Spleen (tissue), 11 donors: ENCODE measurements around the gene CASS4. TPM values are rescaled to one million over a fixed set of nuclear protein-coding genes. Genes with fewer than 3 reads are reported as not detected.

ENCODE experiments used
- DNase-seq: peaks from one replicate; pipeline ENCODE4 v3.0.0-alpha.2; 2020
- H3K27ac ChIP-seq, 8 donors: fragments of 200-600 bp; sonication (generic) in 7 of 8; 1 replicate in 4 of 8; 2 replicates in 4 of 8; pipeline versions ENCODE4 v1.5.0 to v1.8.0; 2016 to 2021; ENCODE audit warnings: inconsistent platforms in 4 of 8, mild to moderate bottlenecking in 4 of 8, moderate library complexity in 1 of 8
- H3K27me3 ChIP-seq, 7 donors: fragments of 200-600 bp; sonication (generic) in 6 of 7; replicated peaks in 1 of 7; 1 replicate in 4 of 7; 2 replicates in 3 of 7; pipeline versions ENCODE4 v1.5.0 to v1.8.0; 2016 to 2021; ENCODE audit warnings: inconsistent platforms in 3 of 7, mild to moderate bottlenecking in 1 of 7
- H3K36me3 ChIP-seq, 6 donors: fragments of 200-600 bp; sonication (generic) in 5 of 6; 1 replicate in 4 of 6; 2 replicates in 2 of 6; pipeline versions ENCODE4 v1.5.0 to v1.8.0; 2016 to 2021; ENCODE audit warnings: inconsistent platforms in 2 of 6
- H3K4me1 ChIP-seq, 6 donors: fragments of 200-600 bp; sonication (generic) in 5 of 6; 1 replicate in 3 of 6; 2 replicates in 3 of 6; pipeline versions ENCODE4 v1.5.0 to v1.8.0; 2016 to 2021; ENCODE audit warnings: inconsistent platforms in 3 of 6
- H3K4me3 ChIP-seq, 8 donors: fragments of 200-600 bp; sonication (generic) in 7 of 8; 1 replicate in 4 of 8; 2 replicates in 4 of 8; pipeline versions ENCODE4 v1.5.0 to v1.8.0; 2016 to 2021; ENCODE audit warnings: inconsistent platforms in 4 of 8, mild to moderate bottlenecking in 4 of 8, moderate library complexity in 2 of 8
- H3K9me3 ChIP-seq, 8 donors: fragments of 200-600 bp; sonication (generic) in 7 of 8; 1 replicate in 4 of 8; 2 replicates in 4 of 8; pipeline versions ENCODE4 v1.5.0 to v1.8.0; 2016 to 2021; ENCODE audit warnings: inconsistent platforms in 4 of 8
- POLR2A ChIP-seq, 3 donors: fragments of 450-650 bp; IDR thresholded peaks; one replicate each; pipeline ENCODE4 v1.5.1; 2017; ENCODE audit warnings: antibody characterized with exemption in 3 of 3, mild to moderate bottlenecking in 1 of 3
- POLR2AphosphoS5 ChIP-seq, 3 donors: sonication (generic); formaldehyde crosslinking; IDR thresholded peaks; one replicate each; pipeline ENCODE4 v1.5.1; 2017; ENCODE audit warnings: antibody characterized with exemption in 3 of 3
- WGBS, 5 donors: extraction: QIAGEN DNeasy Blood & Tissue Kit in 3 of 5; methylation state at CpG; one replicate each; pipeline versions ENCODE4 v1.1.5 to v1.1.7; 2013 to 2018; 5-methylcytosine and 5-hydroxymethylcytosine counted together
- intact Hi-C: fragments of 100-400 bp; cut with DNase I; formaldehyde crosslinking; loops from one replicate; pipeline ENCODE4 v1.15.0; 2023; ENCODE audit warnings: low total_unique reads
- polyA plus RNA-seq, 3 donors: library from polyadenylated mRNA; stranded (reverse); fragments of 200-250 nt; gene quantifications; one replicate each; pipeline ENCODE4 v1.2.1, GENCODE V29; 2013
- total RNA-seq, 7 donors: library from RNA; depleted of rRNA in 3 of 7; stranded (reverse); fragments of >200 nt in 3 of 7; fragmentation: NEBNext Ultra II Directional in 4 of 7; extraction: Animal tissue kit (Norgen Biotek cat#: 25700) in 4 of 7; gene quantifications; one replicate each; pipeline versions ENCODE4 v1.1.0 to v1.2.1, GENCODE V29; 2016 to 2021
- TF ChIP-seq, protein P1 (sequence below), 11 experiments: fragments of 200-600 bp in 7 of 11; fragments of 450-650 bp in 4 of 11; sonication (generic) in 4 of 11; IDR thresholded peaks in 8 of 11; conservative IDR thresholded peaks in 3 of 11; 1 replicate in 7 of 11; 2 replicates in 4 of 11; pipeline versions ENCODE4 v1.4.0 to v1.8.0; 2016 to 2021; ENCODE audit warnings: antibody characterized with exemption in 11 of 11, inconsistent platforms in 4 of 11, mild to moderate bottlenecking in 1 of 11
- donor health status: healthy with polysubstance abuse.
- donor health status: DM: no; HTN: no; CAD: no; lungs with moderate emphysema.
- donor health status: DM: no; HTN: no; CAD: no.
- donor health status: Bipolar disorder and iron deficiency.
- donor health status: healthy.
- donor health status: DM: no; HTN: no; CAD: no.
- donor health status: DM: yes; HTN: yes; CAD: no.

CASS4 gene
- total and polyA plus RNA-seq, 10 donors = 1.2 to 15.5 (median 11.1) TPM

DNA sequence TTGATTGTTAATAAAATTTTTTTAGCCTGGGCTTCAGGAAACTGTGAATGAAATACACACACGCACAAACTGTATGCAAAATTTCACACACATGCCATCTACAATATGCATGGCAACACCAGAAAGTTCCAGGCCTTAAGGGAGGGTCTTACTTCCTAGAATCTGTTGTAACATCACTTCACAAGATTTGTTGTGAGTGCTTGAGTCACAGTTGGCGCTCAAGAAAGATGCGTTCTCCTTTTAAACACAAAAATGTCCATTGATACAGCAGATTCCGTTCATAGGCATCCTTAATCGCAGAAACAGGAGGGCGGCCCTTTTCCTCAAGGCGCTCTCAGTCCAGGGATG lies 55.9 kb downstream of the CASS4 start:
- WGBS, 5 donors = 5 to 7% (median 5%) methylated on average over 6 to 7 of the region's 7 CpGs
- DNase-seq = no peak
- no peak for TF ChIP-seq POLR2AphosphoS5 (IDR thresholded peaks at IDR 0.05)
- TF ChIP-seq, protein P1, sequence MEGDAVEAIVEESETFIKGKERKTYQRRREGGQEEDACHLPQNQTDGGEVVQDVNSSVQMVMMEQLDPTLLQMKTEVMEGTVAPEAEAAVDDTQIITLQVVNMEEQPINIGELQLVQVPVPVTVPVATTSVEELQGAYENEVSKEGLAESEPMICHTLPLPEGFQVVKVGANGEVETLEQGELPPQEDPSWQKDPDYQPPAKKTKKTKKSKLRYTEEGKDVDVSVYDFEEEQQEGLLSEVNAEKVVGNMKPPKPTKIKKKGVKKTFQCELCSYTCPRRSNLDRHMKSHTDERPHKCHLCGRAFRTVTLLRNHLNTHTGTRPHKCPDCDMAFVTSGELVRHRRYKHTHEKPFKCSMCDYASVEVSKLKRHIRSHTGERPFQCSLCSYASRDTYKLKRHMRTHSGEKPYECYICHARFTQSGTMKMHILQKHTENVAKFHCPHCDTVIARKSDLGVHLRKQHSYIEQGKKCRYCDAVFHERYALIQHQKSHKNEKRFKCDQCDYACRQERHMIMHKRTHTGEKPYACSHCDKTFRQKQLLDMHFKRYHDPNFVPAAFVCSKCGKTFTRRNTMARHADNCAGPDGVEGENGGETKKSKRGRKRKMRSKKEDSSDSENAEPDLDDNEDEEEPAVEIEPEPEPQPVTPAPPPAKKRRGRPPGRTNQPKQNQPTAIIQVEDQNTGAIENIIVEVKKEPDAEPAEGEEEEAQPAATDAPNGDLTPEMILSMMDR (IDR thresholded peaks at IDR 0.05 in 8 of 11, conservative IDR thresholded peaks at IDR 0.05 in 3 of 11) = no peak
- no peak for TF ChIP-seq POLR2A (IDR thresholded peaks at IDR 0.05)
- no peaks in the 10 kb centered on the region for H3K27me3 ChIP-seq
- peak overlapping the region; percentile 57 to 95 (median 67) for H3K4me3 ChIP-seq
- no peaks in the 10 kb centered on the region for H3K9me3 ChIP-seq
- intact Hi-C loops = loop anchor here (5.0 kb wide), 1 partner anchor 66 kb away; no protein-coding TSS in a partner anchor
- peak overlapping the region in 7 of 8 donors; percentile 83 to 95 (median 91) for H3K27ac ChIP-seq
- H3K4me1 ChIP-seq = peaks cover 12 to 88% (median 58%) of the 10 kb centered on the region in 6 donors
- peaks cover 0 to 28% (median 3%) of the 10 kb centered on the region in 6 donors for H3K36me3 ChIP-seq

DNA sequence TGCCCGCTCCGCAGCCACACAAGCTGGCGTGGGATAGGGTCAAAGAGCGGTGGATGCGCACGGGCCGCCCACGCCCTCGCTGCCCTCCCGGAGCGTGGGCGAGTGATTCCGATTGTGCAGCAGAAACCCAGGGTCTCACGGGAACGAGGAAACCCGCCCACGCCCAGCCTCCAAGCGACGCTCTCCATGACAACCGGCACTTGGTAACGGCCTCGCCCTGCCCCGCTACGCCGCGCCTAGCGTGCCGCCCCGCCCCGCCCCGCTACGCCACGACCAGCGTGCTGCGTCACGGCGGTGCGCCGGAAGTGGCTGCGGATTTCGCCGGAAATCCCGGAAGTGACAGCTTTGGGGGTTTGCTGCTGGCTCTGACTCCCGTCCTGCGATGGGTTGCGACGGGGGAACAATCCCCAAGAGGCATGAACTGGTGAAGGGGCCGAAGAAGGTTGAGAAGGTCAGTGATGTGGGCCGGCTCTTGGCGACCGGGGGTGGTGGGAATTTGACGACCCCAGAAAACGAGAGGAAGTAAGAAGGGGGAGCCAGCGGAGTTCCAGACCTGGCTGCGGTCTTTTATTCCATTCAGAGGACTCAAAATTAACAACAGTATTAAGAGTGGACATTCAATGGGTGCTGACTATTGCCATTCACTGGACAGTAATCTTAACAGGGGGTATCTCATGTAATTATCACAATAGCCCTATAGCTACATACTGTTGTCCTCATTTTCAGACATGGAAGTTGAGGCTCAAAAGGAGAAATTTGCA lies 56.4 kb downstream of the CASS4 start, which contains the start of gene RTF2:
Gene RTF2 (plus strand): TSS at position 312 of the 761 bp plus-strand sequence. CDS start 71 bp downstream, at position 383.
- Histone ChIP-seq H3K4me3 (peak within 1 kb of the TSS; percentile 57 to 95 (median 67)), H3K27me3 (no peaks in the 10 kb centered on the region), H3K4me1 (peaks cover 12 to 82% (median 53%) of the 10 kb centered on the region in 6 donors), H3K36me3 (peaks cover 0 to 33% (median 8%) of the 10 kb centered on the region in 6 donors), H3K9me3 (no peaks in the 10 kb centered on the region), H3K27ac (peak within 1 kb of the TSS; percentile 83 to 95 (median 91))
- peak; percentile 98 for DNase-seq
- intact Hi-C loops = loop anchor here (5.0 kb wide), 1 partner anchor 66 kb away; no protein-coding TSS in a partner anchor
- WGBS, 5 donors = 0 to 1% (median 1%) methylated on average over 18 to 55 of the region's 55 CpGs
- TF ChIP-seq, protein P1 (IDR thresholded peaks at IDR 0.05 in 8 of 11, conservative IDR thresholded peaks at IDR 0.05 in 3 of 11) = peak in 5 of 11 experiments; percentile 7 to 42 (median 26)
- TF ChIP-seq POLR2AphosphoS5 (IDR thresholded peaks at IDR 0.05) = peak; percentile 96 to 99 (median 97)
- TF ChIP-seq POLR2A (IDR thresholded peaks at IDR 0.05) = peak in 1 of 3 donors; percentile 90

DNA sequence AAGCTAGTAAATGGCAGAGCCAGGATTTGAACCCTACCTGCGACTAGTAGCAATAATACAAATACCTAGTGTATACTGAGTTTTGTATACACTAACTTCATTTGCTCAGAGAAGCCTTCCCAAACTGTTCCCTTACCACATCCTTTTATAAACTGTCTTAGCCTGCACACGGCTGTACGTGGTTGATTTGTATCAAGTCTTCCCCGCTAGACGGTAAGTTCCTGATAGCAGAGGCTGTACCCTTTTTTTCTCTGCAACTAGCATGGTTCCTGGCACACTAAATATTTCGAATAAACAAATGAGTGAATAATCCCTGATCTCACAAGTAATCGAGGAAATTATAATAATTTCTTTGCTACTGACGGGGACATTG lies 57.0 kb downstream of the CASS4 start:
- H3K27ac ChIP-seq = peak overlapping the region; percentile 83 to 95 (median 91)
- peak overlapping the region; percentile 57 to 95 (median 67) for H3K4me3 ChIP-seq
- 21 to 28% (median 25%) methylated on average over 8 of the region's 8 CpGs for whole genome bisulfite sequencing, 5 donors
- H3K27me3 ChIP-seq = no peaks in the 10 kb centered on the region
- peaks cover 0 to 39% (median 14%) of the 10 kb centered on the region in 6 donors for H3K36me3 ChIP-seq
- no peak for TF ChIP-seq POLR2A (IDR thresholded peaks at IDR 0.05)
- TF ChIP-seq POLR2AphosphoS5 (IDR thresholded peaks at IDR 0.05) = no peak
- TF ChIP-seq, protein P1 (IDR thresholded peaks at IDR 0.05 in 8 of 11, conservative IDR thresholded peaks at IDR 0.05 in 3 of 11) = no peak
- H3K4me1 ChIP-seq = peaks cover 12 to 77% (median 48%) of the 10 kb centered on the region in 6 donors
- no peaks in the 10 kb centered on the region for H3K9me3 ChIP-seq
- intact Hi-C loops = loop anchor here (5.0 kb wide), 1 partner anchor 67 kb away; no protein-coding TSS in a partner anchor
- no peak for DNase-seq

DNA sequence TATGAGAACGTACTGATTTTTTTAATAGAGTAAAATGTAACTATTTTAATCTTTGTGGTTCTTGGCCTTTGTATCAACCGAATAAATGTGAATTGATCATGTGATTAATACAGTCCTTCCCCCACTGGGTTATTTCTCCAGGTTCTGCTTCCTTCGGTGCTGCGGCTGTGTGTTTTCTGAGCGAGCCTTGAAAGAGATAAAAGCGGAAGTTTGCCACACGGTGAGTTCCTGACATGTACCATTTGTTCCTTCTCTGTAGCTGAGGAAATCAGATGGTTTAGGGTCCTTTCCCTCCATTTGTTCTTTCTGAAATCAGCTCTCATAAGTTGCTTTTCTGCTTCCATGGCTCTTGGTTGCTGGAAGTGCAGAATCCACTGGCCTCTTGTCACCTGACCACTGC lies 71.9 kb downstream of the CASS4 start:
- Histone ChIP-seq H3K27me3 (no peaks in the 10 kb centered on the region), H3K4me1 (peaks cover 0 to 70% (median 14%) of the 10 kb centered on the region in 6 donors), H3K27ac (peak overlapping the region in 7 of 8 donors; percentile 67 to 93 (median 79)), H3K4me3 (peak overlapping the region in 1 of 8 donors; percentile 33), H3K9me3 (no peaks in the 10 kb centered on the region), H3K36me3 (peaks cover 0 to 100% (median 79%) of the 10 kb centered on the region in 6 donors)
- DNase-seq = no peak
- intact Hi-C loops = no loop called here
- peak in 1 of 3 donors; percentile 21 for TF ChIP-seq POLR2AphosphoS5 (IDR thresholded peaks at IDR 0.05)
- no peak for TF ChIP-seq POLR2A (IDR thresholded peaks at IDR 0.05)
- TF ChIP-seq, protein P1 (IDR thresholded peaks at IDR 0.05 in 8 of 11, conservative IDR thresholded peaks at IDR 0.05 in 3 of 11) = peak in 1 of 11 experiments; percentile 10
- 23 to 42% (median 38%) methylated on average over 7 of the region's 7 CpGs for WGBS, 5 donors
